Hematopoietic multipotent progenitor cell treated with erythropoietin and hydrocortisone succinate and interleukin-3 and kit ligand, for 6 days (in vitro differentiated cells): Measurements from ENCODE around the gene ZBED4.
"Not testable (repeated sequence)": the region's sequence is repeated elsewhere in the genome, so short reads cannot be mapped to it uniquely, and the experiment has no call there.

Experiments
- DNase-seq: peaks from one replicate; pipeline ENCODE4 v3.0.0-alpha.2; 2015

The ZBED4 gene

DNA sequence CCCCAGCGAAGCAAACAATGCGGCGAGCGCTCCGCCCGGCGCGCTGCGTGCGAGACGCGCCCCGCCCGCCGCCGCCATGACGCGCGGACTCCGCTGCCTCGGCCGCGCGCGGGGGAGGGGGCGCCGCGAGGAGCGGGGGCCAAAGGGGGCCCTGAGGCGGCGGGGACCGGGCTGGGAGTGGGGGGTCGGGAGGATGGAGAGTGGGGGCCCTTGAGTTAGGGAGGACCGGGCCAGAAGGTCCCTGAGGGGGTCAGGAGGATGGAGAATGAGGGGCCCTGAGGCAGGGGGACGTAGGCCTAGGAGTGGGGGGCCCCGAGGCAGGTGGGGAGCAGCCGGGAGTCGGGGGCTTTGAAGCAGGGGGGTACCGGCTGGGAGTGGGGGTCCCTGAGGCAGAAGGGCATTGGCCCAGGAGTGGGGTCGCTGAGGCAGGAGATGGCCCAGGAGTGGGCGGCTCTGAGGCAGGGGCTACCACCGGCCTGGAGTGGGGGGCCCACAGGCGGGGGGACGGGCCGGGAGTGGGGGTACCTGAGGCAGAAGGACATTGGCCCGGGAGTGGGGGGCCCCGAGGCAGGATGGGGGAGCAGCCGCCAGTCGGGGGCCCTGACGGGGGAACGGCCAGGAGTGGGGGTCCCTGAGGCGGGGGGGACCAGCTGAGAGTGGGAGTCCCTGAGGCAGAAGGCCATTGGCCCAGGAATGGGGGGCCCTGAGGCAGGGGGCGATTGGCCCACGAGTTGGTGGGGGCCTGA is 25.6 kb upstream of the ZBED4 start, which contains the start of gene BRD1:
Gene BRD1 (minus strand): TSS at position 21 of the 746 bp plus-strand sequence. CDS start 3,556 bp downstream, outside the sequence.
- peak; percentile 84 for DNase-seq

- no peak for DNase-seq
Measured at GRCh38 chr22:49828599-49828965, 25.1 kb upstream of the ZBED4 start.

GRCh38 chr22:49829044-49829853 is 24.4 kb upstream of the ZBED4 start:
- DNase-seq, result no peak

DNA sequence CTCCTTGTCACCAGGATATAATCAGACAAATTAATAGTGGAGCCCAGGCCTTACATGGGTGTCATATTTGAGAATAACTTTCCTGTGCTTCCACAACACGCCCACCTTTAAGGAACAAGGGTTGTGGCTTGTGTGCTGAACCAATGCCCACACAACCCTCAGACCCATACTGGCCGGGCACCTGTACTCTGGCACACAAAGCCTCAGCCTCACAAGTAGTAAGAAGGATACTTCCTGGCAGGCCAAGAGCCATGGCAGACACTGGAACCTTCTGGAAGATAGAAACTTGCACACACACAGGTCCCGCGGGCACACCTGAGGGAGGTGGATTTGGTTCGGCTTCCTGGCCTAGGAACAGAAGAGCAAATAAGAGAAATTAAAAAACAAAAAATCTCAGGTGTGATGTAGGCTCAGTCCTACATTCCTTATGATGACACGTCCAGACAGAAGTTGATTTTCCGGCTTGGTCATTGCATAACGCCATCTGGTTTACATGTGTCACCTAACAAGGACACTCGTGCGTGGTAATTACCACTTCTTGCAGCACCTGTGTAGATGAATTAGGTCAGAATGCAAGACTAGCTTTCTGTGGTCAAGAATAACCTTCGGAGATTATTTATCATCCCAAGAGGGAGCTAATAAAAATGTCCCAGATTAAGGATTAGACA is 20.2 kb upstream of the ZBED4 start:
- no peak for DNase-seq

DNA sequence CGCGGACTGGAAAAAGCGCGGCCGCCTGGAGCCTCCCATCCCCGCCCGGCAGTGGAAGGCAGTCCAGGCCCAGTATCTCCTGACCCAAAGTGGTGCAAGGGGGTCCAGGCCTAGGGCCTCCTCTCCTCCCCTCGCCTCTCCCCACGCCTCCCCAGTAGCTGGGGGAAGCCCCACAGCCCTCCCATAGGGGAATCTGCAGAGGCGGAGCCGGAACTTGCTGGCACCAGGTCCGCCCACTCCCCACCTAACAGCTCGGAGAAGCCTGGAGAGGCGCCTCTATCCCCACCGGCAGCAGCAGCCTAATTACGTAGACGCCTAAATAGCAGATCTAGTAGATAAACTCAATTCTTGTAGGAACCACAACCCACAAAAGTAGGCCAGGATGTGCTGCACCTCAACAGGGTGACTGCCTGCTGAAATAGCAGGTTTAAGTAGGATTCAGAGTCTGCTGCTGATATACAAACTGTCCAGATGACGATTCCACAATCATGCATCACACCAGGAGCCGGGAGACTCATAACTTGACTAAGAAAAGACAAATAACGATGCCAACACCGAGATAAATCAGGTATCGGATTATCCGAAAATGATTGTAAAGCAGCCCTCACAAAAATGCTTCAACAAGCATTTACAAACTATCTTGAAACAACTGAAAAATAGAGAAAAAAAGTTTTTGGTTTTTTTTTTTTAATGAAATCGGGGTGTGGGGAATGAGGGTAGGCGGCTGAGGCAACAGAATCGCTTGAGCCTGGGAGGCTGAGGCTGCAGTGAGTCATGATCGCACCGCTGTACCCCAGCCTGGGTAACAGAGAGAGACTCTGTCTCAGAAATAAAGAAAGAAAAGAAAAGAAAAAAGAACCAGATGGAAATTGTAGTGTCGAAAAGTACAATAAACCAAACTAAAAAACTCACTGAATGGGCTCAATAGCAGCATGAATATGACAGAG is 14.6 kb upstream of the ZBED4 start:
- DNase-seq, result peak; percentile 72

DNA sequence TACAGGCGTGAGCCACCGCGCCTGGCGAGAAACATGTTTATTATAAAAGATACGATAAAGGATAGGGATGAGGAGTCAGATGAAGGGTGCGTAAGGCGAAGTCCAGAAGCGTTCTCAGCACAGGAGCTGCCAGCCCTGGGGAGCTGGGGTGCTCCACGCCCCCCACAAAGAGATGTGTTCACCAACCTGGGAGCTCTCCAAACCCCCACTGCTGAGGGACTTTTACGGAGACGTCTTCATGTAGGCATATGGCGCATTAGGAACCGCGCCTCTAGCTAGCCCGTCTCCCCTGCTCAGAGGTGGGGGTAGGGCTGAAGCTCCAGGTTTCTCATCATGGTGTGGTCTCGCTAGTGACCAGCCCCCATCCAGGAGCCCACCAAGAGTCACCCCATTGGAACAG is 8.4 kb upstream of the ZBED4 start:
- no peak for DNase-seq

GRCh38 chr22:49845666-49846459 is 7.8 kb upstream of the ZBED4 start:
- no peak for DNase-seq

- no peak for DNase-seq
Measured at GRCh38 chr22:49847751-49848689, 5.6 kb upstream of the ZBED4 start.

- DNase-seq, result no peak
Measured at GRCh38 chr22:49848690-49849160, 4.9 kb upstream of the ZBED4 start.

GRCh38 chr22:49849161-49850020 is 4.3 kb upstream of the ZBED4 start:
- no peak for DNase-seq

DNA sequence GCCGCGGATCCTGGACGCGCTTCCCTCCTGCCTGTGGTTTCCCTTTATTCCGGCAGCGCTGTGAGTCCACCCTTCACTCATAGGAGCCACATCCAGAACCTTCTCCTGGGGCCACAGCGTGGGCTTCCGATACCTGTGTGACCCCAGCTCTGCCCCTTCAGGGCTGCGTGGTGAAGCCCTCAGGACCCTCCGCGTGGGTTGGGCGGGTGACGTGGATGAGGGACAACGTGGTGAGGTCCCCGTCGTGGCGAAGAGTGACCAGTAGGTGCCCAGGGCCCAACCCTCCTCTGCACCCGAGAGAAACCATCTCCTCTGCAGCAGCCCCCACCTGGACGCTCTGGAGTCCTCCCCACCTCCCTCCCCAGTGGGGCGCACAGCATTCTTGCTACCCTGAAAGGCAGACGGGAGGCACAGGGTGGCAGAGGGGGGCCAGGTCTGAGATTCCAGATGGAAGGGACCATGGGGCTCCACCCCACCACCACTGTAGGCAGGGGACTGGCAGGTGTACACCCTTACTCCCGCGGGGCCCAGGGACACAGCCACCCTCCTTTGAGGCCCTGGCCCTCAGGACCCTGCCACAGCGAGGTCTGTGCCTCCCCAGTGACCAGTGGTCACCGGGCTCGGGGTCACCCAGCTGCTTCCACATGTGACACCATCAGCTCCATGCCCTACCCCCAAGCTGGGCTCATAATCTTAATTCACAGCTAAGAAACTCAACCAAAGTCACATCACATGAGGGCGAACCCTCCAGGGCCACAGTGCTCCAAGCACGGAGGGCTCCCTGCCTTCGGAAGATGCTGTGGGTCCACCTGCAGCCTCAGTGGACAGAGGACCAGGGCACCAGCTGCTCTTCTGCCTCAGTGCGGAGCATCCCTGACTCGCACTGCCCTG is 3.4 kb upstream of the ZBED4 start:
- no peak for DNase-seq

- DNase-seq, result no peak
Measured at GRCh38 chr22:49850959-49851802, 2.5 kb upstream of the ZBED4 start.

DNA sequence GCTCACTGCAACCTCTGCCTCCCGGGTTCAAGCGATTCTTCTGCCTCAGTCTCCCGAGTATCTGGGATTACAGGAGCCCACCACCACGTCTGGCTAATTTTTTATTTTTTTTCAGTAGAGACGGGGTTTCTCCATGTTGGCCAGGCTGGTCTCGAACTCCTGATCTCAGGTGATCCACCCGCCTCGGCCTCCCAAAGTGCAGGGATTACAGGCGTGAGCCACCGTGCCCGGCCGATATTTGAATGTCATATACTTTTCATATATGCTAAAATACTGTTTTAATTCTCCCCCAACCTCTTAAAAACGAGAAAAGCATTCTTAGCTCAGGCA is 1.1 kb upstream of the ZBED4 start:
- not testable (repeated sequence) for DNase-seq

- peak; percentile 59 for DNase-seq
Measured at GRCh38 chr22:49853981-49854831, 562 bp downstream of the ZBED4 start.

DNA sequence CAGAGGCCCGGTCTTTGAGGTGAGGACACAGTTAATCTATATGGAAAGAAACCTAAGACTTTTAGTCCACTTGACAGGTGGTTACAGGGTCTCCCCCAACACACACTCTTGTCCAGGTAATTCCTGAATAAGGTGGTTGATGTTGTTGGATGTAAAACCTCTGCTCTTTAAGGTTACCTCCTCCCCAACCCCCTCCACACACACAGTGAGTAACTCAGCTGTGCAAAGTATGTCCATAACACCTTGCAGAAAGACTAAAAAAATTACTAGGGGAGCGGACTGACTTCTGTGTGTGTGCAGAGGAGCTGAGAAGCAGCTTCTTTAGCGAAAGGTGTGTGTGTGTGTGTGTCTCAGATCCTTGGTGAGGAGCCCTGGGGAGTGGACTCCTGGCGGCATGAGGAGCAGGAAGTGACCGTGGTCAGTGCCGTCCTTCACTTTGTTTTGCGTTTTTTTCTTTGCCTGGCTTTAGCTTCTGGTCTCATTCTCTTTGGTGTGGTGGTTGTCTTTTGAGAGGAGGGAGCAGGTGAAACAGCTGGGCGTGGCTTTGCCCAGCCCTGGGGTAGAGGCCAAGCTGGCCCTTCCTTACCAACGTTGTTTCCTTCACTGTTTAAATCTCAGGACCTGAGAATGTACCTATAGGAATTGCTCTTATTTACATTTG is 1.7 kb downstream of the ZBED4 start:
- no peak for DNase-seq

DNA sequence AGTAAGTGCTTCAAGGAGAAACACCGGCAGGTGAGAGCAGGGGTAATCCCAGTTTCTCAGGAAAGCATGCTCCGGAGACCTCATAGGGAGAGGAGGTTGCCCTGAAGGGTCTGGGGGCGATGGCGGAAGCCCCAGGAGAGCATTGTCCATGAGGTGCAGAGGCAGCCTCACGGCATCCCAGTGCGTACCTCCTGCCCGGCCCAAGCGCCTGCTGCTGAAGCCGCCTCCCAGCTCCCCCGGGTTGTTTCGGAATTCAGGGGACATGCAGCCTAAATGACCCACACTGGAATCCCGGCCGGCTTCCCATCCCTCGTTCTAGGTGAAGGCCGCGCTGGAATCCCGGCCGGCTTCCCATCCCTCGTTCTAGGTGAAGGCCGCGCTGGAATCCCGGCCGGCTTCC is 2.7 kb downstream of the ZBED4 start:
- no peak for DNase-seq
